ENCODE results near the gene COL19A1.

Gene COL19A1

DNA sequence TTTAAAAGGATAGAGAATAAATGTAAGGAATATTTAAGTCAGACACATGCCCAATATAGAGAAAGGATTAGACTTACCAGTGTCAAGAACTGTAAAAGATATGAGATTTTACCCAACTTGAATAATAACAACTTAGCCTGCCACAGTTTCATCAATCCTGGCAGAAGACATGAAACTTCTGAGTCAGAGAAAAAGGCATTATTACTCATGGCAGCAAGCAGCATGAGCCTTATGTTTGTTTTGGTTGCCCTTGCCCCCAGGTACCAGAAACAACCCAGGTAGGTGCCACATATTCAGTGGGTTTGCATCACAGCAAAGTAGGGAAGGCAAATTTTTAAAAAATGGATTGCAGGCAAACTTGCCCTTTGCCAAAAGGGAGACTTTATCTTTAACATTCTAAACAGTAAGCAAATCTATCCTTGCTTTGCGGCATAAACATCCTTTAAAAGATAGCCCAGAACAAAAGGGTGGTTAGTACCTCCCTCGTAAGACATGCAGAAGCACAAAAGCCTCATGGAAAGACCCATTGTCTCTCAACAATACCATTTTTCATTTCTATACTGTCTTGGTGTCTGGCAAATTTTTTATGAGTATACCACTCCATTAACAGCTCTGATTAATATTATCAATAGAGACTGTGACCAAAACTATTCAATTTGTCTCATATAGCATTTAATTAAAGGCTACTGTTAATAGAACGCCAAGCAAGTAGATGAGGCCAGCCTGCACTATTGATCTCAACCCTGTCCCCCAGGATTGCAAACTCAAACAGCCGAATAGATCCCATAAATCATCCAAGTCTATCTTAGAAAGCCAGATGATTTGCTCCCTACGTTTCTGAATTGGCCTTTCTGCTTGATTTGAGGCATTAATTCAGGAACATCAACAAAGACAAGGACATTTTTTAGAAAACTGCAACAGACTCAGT lies 185.1 kb downstream of the COL19A1 start:
- H3K4me1 ChIP-seq (ENCODE audit: control insufficient read depth in 1 of 2, insufficient read depth in 1 of 2, low read depth in 1 of 2, low read length in 1 of 2), result no peaks in the 10 kb centered on the region
- H3K27ac ChIP-seq, result no peak overlapping the region
- no peaks in the 10 kb centered on the region for H3K36me3 ChIP-seq
- H3K4me3 ChIP-seq (ENCODE audit: low read depth in 1 of 2, low read length in 1 of 2), result no peak overlapping the region
- H3K9me3 ChIP-seq, result no peaks in the 10 kb centered on the region
- no peaks in the 10 kb centered on the region for H3K27me3 ChIP-seq
- no peak for TF ChIP-seq CTCF (IDR thresholded peaks at IDR 0.05)

DNA sequence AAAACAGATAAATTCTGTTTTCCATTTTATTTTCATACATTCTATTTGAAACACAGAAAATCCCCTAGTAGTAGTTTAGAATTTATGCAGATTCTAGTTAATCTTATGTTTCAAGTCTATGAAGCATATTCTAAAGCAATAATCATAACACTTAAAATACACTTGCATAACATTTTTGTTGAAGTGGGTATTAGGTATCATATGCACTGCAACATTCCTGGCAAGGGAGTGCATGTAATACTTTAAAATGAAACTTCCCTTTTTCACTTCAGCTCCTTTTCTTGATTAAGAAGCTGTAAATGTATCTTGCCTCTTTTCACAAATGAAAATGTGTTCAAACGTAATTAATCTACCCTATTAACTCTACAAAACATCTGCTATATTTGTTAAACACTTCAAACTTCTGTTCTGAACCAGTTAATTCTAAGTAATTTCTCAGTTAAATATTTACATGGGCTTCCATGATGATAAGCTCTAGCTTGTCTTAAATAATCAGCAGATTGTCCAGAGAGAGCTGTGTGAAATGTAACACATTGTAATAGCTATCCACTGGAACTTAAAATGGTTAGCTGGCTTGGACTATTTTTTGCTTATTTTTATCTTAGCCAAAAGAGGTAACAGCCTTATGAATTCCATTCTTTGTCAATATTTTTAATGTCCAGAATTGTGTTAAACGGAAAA lies 192.8 kb downstream of the COL19A1 start:
- H3K27me3 ChIP-seq, result no peaks in the 10 kb centered on the region
- no peaks in the 10 kb centered on the region for H3K36me3 ChIP-seq
- no peak overlapping the region for H3K27ac ChIP-seq
- TF ChIP-seq CTCF (IDR thresholded peaks at IDR 0.05), result no peak
- no peak overlapping the region for H3K4me3 ChIP-seq (ENCODE audit: low read depth in 1 of 2, low read length in 1 of 2)
- H3K4me1 ChIP-seq (ENCODE audit: control insufficient read depth in 1 of 2, insufficient read depth in 1 of 2, low read depth in 1 of 2, low read length in 1 of 2), result no peaks in the 10 kb centered on the region
- no peaks in the 10 kb centered on the region for H3K9me3 ChIP-seq

- Histone ChIP-seq H3K27ac (no peak overlapping the region), H3K27me3 (no peaks in the 10 kb centered on the region), H3K4me3 (ENCODE audit: low read depth in 1 of 2, low read length in 1 of 2) (no peak overlapping the region), H3K4me1 (ENCODE audit: control insufficient read depth in 1 of 2, insufficient read depth in 1 of 2, low read depth in 1 of 2, low read length in 1 of 2) (no peaks in the 10 kb centered on the region), H3K9me3 (no peaks in the 10 kb centered on the region), H3K36me3 (no peaks in the 10 kb centered on the region)
- TF ChIP-seq CTCF (IDR thresholded peaks at IDR 0.05), result no peak
Measured at GRCh38 chr6:70060680-70061079, 194.3 kb downstream of the COL19A1 start.

DNA sequence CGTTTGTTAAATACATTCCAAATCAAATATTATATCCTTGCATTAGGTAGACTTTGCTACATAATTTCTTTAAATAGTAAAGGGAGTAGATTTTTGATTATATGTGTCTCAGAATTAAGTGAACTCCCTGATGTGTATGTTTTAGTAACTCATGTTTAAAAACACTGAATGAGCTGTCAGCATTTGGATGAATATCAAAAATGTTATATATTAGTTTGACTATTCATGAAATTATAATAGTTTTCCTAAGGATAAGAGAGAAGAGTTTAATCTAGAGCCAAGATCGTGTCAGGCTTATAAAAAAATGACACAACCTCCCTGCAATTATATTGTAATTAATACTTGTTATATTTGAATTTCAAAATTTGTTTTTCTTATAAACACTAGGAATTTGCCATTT lies 195.2 kb downstream of the COL19A1 start:
- Histone ChIP-seq H3K4me3 (ENCODE audit: low read depth in 1 of 2, low read length in 1 of 2) (no peak overlapping the region), H3K4me1 (ENCODE audit: control insufficient read depth in 1 of 2, insufficient read depth in 1 of 2, low read depth in 1 of 2, low read length in 1 of 2) (no peaks in the 10 kb centered on the region), H3K36me3 (no peaks in the 10 kb centered on the region), H3K9me3 (no peaks in the 10 kb centered on the region), H3K27me3 (no peaks in the 10 kb centered on the region), H3K27ac (no peak overlapping the region)
- TF ChIP-seq CTCF (IDR thresholded peaks at IDR 0.05), result no peak

GRCh38 chr6:70062010-70062409 lies 195.7 kb downstream of the COL19A1 start:
- no peaks in the 10 kb centered on the region for H3K4me1 ChIP-seq (ENCODE audit: control insufficient read depth in 1 of 2, insufficient read depth in 1 of 2, low read depth in 1 of 2, low read length in 1 of 2)
- TF ChIP-seq CTCF (IDR thresholded peaks at IDR 0.05), result no peak
- H3K36me3 ChIP-seq, result no peaks in the 10 kb centered on the region
- H3K4me3 ChIP-seq (ENCODE audit: low read depth in 1 of 2, low read length in 1 of 2), result no peak overlapping the region
- H3K27ac ChIP-seq, result no peak overlapping the region
- no peaks in the 10 kb centered on the region for H3K27me3 ChIP-seq
- H3K9me3 ChIP-seq, result no peaks in the 10 kb centered on the region
